WTC11 (cell line): ENCODE results near the gene KLK14. TPM values are rescaled to one million over a fixed set of nuclear protein-coding genes. Genes with fewer than 3 reads are reported as not detected.

Experiments
- ATAC-seq: fragments of 200-7000 bp; cut with Tn5 transposase; 2 replicates; pipeline ENCODE4 v1.10.0; 2021; ENCODE audit warnings: mild to moderate bottlenecking, moderate library complexity
- CTCF ChIA-PET: fragments of 300-600 bp; sonication (Branson Sonifier 250); formaldehyde crosslinking; loops from one replicate; lab custom pipeline; 2021; ENCODE audit warnings: antibody characterized with exemption; lab: Charles Lee
- POLR2A ChIA-PET: fragments of 350-600 bp; sonication (Branson Sonifier 250); formaldehyde crosslinking; loops from one replicate; lab custom pipeline; 2021; ENCODE audit warnings: antibody characterized with exemption; lab: Charles Lee
- DNase-seq: peaks from one replicate; pipeline ENCODE4 v3.0.0; 2021; ENCODE audit warnings: low spot score
- H3K27ac Mint-ChIP-seq: 2 replicates; pipeline ENCODE4 v1.8.0; 2021; ENCODE audit warnings: mixed read lengths
- H3K27me3 Mint-ChIP-seq: 2 replicates; pipeline ENCODE4 v1.8.0; 2021; ENCODE audit warnings: low read depth, mild to moderate bottlenecking, moderate library complexity, mixed read lengths
- H3K36me3 Mint-ChIP-seq: 2 replicates; pipeline ENCODE4 v1.8.0; 2021; ENCODE audit warnings: mixed read lengths
- H3K4me1 Mint-ChIP-seq: 2 replicates; pipeline ENCODE4 v1.8.0; 2022; ENCODE audit warnings: mixed read lengths
- H3K4me3 Mint-ChIP-seq: 2 replicates; pipeline ENCODE4 v1.8.0; 2021; ENCODE audit warnings: mild to moderate bottlenecking, moderate library complexity, mixed read lengths
- H3K9me3 Mint-ChIP-seq: 2 replicates; pipeline ENCODE4 v1.8.0; 2021; ENCODE audit warnings: mixed read lengths
- ATF1 ChIP-seq: sonication (generic); formaldehyde crosslinking; IDR thresholded peaks from 2 replicates; pipeline ENCODE4 v1.8.1; 2023; ENCODE audit warnings: mild to moderate bottlenecking, moderate library complexity, missing genetic modification reagents
- CBFB ChIP-seq: sonication (generic); formaldehyde crosslinking; IDR thresholded peaks from 2 replicates; pipeline ENCODE4 v1.8.1; 2022; ENCODE audit warnings: mild to moderate bottlenecking, low read depth, missing genetic modification reagents
- CREB1 ChIP-seq: sonication (generic); formaldehyde crosslinking; IDR thresholded peaks from 2 replicates; pipeline ENCODE4 v1.8.0; 2023; ENCODE audit warnings: mild to moderate bottlenecking, missing genetic modification reagents
- CTCF ChIP-seq: fragments of 200-600 bp; IDR thresholded peaks from 2 replicates; pipeline ENCODE4 v1.8.0; 2022; ENCODE audit warnings: antibody characterized with exemption
- E2F5 ChIP-seq: sonication (generic); formaldehyde crosslinking; IDR thresholded peaks from 2 replicates; pipeline ENCODE4 v1.8.1; 2022; ENCODE audit warnings: mild to moderate bottlenecking, moderate library complexity, missing genetic modification reagents
- ELF4 ChIP-seq: sonication (generic); formaldehyde crosslinking; IDR thresholded peaks from 2 replicates; pipeline ENCODE4 v1.8.1; 2022; ENCODE audit warnings: low read depth, mild to moderate bottlenecking, moderate library complexity, missing genetic modification reagents
- ERG ChIP-seq: fragments of 250-450 bp; sonication (Bioruptor Pico); IDR thresholded peaks from 2 replicates; pipeline ENCODE4 v1.8.0; 2021; ENCODE audit warnings: mild to moderate bottlenecking
- FOXK1 ChIP-seq: sonication (generic); formaldehyde crosslinking; IDR thresholded peaks from 2 replicates; pipeline ENCODE4 v1.8.0; 2022; ENCODE audit warnings: mild to moderate bottlenecking, moderate library complexity, missing genetic modification reagents
- GABPB1 ChIP-seq: sonication (generic); formaldehyde crosslinking; IDR thresholded peaks from 2 replicates; pipeline ENCODE4 v1.8.1; 2023; ENCODE audit warnings: mild to moderate bottlenecking, missing genetic modification reagents
- GRHL2 ChIP-seq: fragments of 250-450 bp; sonication (Bioruptor Pico); IDR thresholded peaks from 2 replicates; pipeline ENCODE4 v1.8.0; 2022; ENCODE audit warnings: mild to moderate bottlenecking, moderate library complexity; ENCODE audit not compliant: insufficient replicate concordance, severe bottlenecking
- HMGXB4 ChIP-seq: sonication (generic); formaldehyde crosslinking; IDR thresholded peaks from 2 replicates; pipeline ENCODE4 v1.8.1; 2023; ENCODE audit warnings: mild to moderate bottlenecking, moderate library complexity, missing genetic modification reagents
- IRF1 ChIP-seq: sonication (generic); formaldehyde crosslinking; IDR thresholded peaks from 2 replicates; pipeline ENCODE4 v1.8.0; 2023; ENCODE audit warnings: missing genetic modification reagents
- KAT7 ChIP-seq: sonication (generic); formaldehyde crosslinking; IDR thresholded peaks from 2 replicates; pipeline ENCODE4 v1.8.1; 2023; ENCODE audit warnings: missing genetic modification reagents, mild to moderate bottlenecking, borderline replicate concordance
- NR1H2 ChIP-seq: sonication (generic); formaldehyde crosslinking; IDR thresholded peaks from 2 replicates; pipeline ENCODE4 v1.9.0; 2021; ENCODE audit warnings: mild to moderate bottlenecking, moderate library complexity, missing genetic modification reagents
- RELA ChIP-seq: sonication (generic); formaldehyde crosslinking; IDR thresholded peaks from 2 replicates; pipeline ENCODE4 v1.8.1; 2022; ENCODE audit warnings: missing genetic modification reagents, mild to moderate bottlenecking, borderline replicate concordance
- STAT6 ChIP-seq: sonication (generic); formaldehyde crosslinking; conservative IDR thresholded peaks from 2 replicates; pipeline ENCODE4 v1.8.1; 2023; ENCODE audit warnings: mild to moderate bottlenecking, low read depth, missing genetic modification reagents, moderate library complexity
- TCF7 ChIP-seq: sonication (generic); formaldehyde crosslinking; IDR thresholded peaks from 2 replicates; pipeline ENCODE4 v1.8.0; 2022; ENCODE audit warnings: mild to moderate bottlenecking, low read depth, missing genetic modification reagents, moderate library complexity
- TP53 ChIP-seq: sonication (generic); formaldehyde crosslinking; IDR thresholded peaks from 2 replicates; pipeline ENCODE4 v1.8.1; 2023; ENCODE audit warnings: mild to moderate bottlenecking, missing genetic modification reagents
- USF1 ChIP-seq: sonication (generic); formaldehyde crosslinking; IDR thresholded peaks from 2 replicates; pipeline ENCODE4 v1.8.0; 2022; ENCODE audit warnings: mild to moderate bottlenecking, missing genetic modification reagents
- ZNF232 ChIP-seq: sonication (generic); formaldehyde crosslinking; IDR thresholded peaks from 2 replicates; pipeline ENCODE4 v1.8.0; 2022; ENCODE audit warnings: mild to moderate bottlenecking, missing genetic modification reagents
- ZNF317 ChIP-seq: sonication (generic); formaldehyde crosslinking; IDR thresholded peaks from 2 replicates; pipeline ENCODE4 v1.8.1; 2023; ENCODE audit warnings: low read depth, mild to moderate bottlenecking, moderate library complexity, missing genetic modification reagents, borderline replicate concordance
- ZNF532 ChIP-seq: fragments of 250-450 bp; sonication (Bioruptor Pico); IDR thresholded peaks from 2 replicates; pipeline ENCODE4 v1.9.0; 2021; ENCODE audit warnings: mild to moderate bottlenecking, borderline replicate concordance
- ZNF671 ChIP-seq: fragments of 250-450 bp; sonication (Bioruptor Pico); IDR thresholded peaks from 2 replicates; pipeline ENCODE4 v1.8.0; 2021; ENCODE audit warnings: mild to moderate bottlenecking
- total RNA-seq: library from RNA; stranded (reverse); gene quantifications from 3 replicates; pipeline ENCODE4 v1.2.3, GENCODE V29; 2021

Gene KLK14
- total RNA-seq, 1 experiment from 2014 or later = 1.1 TPM

- TF ChIP-seq GABPB1 (CRISPR knock-in tag) (no peak), ZNF671 (no peak), ERG (CRISPR knock-in tag) (no peak), CBFB (CRISPR knock-in tag) (no peak), TP53 (CRISPR knock-in tag) (no peak), ZNF532 (CRISPR knock-in tag) (no peak), FOXK1 (CRISPR knock-in tag) (no peak), HMGXB4 (CRISPR knock-in tag) (no peak), CREB1 (no peak), IRF1 (CRISPR knock-in tag) (no peak)
Observed at GRCh38 chr19:51111606-51112005, 28.9 kb upstream of the KLK14 start (continued).

GRCh38 chr19:51110666-51110971, 27.9 kb upstream of the KLK14 start:
- CTCF ChIA-PET = interaction anchor here (0.7 to 1.8 kb wide), 4 partner anchors 8 to 546 kb away, joined by 3 to 7 read pairs (median 4); no protein-coding TSS in a partner anchor
- no peak for ATAC-seq
- H3K36me3 Mint-ChIP-seq = no peaks in the 10 kb centered on the region
- TF ChIP-seq CTCF (no peak), KAT7 (CRISPR knock-in tag) (no peak), GRHL2 (CRISPR knock-in tag) (no peak), ZNF232 (no peak), TCF7 (no peak), RELA (no peak), NR1H2 (CRISPR knock-in tag) (no peak), E2F5 (CRISPR knock-in tag) (no peak), STAT6 (CRISPR knock-in tag) (no peak), ZNF317 (CRISPR knock-in tag) (no peak), USF1 (CRISPR knock-in tag) (no peak), ELF4 (CRISPR knock-in tag) (no peak), ATF1 (CRISPR knock-in tag) (no peak)

More at GRCh38 chr19:51110666-51110971, 27.9 kb upstream of the KLK14 start:
- H3K4me3 Mint-ChIP-seq = no peak overlapping the region
- no peaks in the 10 kb centered on the region for H3K9me3 Mint-ChIP-seq
- no peak for DNase-seq
- POLR2A ChIA-PET = no interaction called here
- no peak overlapping the region for H3K27ac Mint-ChIP-seq
- peaks cover 23% of the 10 kb centered on the region for H3K27me3 Mint-ChIP-seq
- peaks cover 8% of the 10 kb centered on the region for H3K4me1 Mint-ChIP-seq
